Inflammatory macrophage (primary cell): ENCODE results near the gene PMIS2.

Source experiments
- DNase-seq, 2 donors: peaks; one replicate each; pipeline ENCODE4 v3.0.0-alpha.2; 2020 to 2022

The PMIS2 gene

DNA sequence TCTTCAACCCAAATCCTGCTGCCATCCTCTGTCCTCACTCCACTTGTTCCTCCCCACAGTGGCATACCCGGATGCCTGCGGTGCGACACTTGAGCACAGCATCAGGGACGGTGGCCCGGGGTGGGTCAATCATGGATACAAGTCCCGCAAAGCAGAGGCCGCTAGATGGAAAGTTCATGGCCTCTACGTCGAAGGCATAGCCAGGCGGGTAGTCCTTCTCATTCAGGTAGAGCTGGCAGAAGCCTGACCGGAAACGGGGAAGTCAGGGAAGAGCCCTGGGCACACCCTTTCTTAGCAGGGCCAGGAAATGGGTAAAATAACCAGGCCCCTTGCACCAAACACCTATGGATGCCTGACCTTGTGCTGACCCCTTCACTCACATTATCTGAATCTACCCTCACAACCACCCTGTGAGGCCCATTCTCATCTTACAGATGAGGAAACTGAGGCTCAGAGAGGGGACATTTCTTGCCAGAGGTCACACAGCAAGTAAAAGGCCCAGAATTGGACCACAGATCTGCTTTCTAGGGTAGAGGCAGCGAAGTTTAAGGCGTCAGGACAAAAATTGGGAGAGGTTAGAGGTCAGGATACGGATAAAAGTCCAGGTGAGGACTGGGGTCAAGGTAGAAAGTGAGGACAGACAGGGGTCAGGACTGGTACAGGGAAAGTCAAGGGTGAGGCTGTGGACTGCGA is 29.0 kb upstream of the PMIS2 start:
- no peak for DNase-seq

- peak; percentile 3 to 20 for DNase-seq
Measured at GRCh38 chr19:35557539-35558399, 28.2 kb upstream of the PMIS2 start.

- no peak for DNase-seq
Measured at GRCh38 chr19:35558400-35559280, 27.3 kb upstream of the PMIS2 start.

DNA sequence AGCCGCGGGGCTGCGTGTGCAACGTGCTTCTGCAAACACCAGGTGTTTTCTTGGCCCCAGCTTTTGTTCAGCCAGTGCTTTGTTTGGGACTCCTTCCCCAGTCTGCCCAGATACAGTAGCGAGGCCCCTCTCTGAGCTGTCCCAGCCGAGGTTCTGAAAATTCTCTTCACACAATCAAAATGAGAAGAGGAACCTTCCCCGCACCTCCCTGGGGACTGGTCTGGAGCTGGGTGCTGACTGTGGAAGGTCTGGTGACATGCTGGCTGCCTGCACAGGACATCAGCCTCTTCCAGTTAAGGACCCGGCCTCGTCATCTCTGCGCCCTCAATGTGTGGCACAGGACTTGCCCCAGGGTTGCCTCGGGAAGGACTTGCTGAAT is 26.7 kb upstream of the PMIS2 start:
- DNase-seq = no peak

DNA sequence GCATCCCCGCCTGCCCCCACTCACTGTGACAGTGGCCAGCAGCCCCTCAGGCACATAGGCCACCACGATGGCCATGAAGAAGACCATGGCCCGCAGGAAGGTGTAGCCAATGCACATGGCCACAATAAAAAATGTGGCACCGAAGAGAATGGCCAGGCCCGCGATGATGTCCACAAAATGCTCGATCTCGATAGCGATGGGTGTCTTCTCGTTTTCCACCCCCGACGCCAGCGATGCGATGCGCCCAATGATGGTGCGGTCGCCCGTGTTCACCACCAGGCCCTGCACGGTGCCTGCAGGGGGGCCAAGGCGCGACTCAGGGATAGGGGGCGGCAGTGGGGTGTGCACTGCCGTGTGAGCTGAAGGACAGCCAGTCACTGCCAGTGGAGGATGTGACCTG is 26.2 kb upstream of the PMIS2 start:
- no peak for DNase-seq

GRCh38 chr19:35560271-35560670 is 25.7 kb upstream of the PMIS2 start:
- DNase-seq = no peak

GRCh38 chr19:35560677-35561076 is 25.3 kb upstream of the PMIS2 start:
- DNase-seq = no peak

DNA sequence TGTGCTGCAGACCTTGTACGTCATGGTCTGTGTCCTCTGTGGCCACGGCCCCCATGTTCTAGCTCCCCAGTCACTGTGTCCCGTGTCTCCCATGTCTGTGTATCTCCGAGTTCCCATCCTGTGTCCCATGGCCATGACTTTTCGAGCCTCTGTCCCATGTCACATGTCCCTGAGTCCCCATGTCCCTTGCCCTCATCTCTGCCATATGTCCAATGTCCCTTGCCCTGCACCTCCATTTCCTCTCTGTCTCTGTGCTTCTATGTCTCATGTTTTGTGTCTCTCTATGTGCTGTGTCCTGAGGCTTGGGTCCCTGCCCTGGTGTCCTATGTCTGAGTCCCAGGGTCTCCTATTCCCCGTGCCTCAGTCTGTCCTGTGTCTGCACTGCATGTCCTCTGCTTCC is 24.5 kb upstream of the PMIS2 start:
- DNase-seq = no peak

DNA sequence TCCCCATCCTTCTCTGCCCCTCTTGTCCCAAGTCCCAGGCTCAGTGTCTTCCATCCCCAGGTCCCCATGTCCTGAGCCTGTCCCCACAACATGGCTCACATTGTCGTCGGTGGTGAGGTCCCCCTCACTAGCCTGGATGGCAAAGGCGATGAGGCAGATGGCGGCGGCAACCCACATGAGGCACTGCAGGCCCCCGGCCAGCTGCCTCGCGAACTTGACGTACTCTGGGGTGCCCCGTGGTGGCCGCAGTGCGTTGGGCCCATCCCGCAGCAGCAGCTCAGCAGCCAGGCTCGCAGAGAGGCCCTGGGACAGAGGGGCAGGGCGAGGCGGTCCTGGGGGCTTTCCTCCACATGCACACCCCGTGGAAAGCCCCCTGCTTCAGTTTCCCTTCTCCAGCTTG is 23.6 kb upstream of the PMIS2 start:
- DNase-seq = no peak

DNA sequence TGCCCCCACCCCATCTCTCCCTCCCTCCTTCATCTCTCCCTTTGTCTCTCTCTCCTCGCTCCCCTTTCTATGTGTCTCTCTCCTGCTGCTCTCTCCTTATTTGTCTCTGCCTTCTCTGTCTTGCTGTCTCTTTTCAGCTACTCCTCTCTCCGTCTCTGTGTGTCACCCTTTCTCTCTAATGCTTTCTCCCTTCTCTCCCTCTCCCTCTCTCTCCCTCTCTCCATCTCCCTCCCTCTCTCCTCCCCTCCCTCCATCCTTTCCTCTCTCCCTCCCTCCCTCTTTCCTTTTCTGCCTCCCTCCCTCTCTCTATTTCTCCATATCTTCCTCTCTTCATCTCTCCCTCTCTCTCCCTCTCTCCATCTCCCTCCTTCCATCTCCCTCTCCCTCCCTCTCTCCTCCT is 23.2 kb upstream of the PMIS2 start:
- no peak for DNase-seq

- DNase-seq = no peak
Measured at GRCh38 chr19:35563207-35563829, 22.7 kb upstream of the PMIS2 start, which contains the start of gene ATP4A. Gene ATP4A (minus strand): TSS chr19:35563658. CDS start chr19:35563629, 29 bp downstream.

GRCh38 chr19:35565016-35565856 is 20.7 kb upstream of the PMIS2 start:
- DNase-seq = no peak

DNA sequence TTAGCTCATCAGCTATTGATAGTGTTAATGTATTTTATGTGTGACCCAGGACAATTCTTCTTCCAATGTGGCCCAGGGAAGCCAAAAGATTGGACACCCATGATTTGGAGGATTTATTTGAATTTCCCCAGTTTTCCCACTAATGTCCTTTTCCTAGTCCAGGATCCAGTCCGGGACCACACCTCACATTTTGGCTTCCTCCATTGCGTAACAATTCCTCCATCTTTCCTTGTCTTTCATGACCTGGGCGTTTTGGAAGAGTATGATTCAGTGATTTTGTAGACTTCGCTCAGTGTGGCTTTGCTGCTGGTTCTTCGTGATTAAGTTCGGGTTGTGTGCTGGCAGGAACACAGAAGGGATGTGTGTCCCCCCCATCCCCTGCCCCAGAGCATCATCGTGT is 19.2 kb upstream of the PMIS2 start:
- no peak for DNase-seq

DNA sequence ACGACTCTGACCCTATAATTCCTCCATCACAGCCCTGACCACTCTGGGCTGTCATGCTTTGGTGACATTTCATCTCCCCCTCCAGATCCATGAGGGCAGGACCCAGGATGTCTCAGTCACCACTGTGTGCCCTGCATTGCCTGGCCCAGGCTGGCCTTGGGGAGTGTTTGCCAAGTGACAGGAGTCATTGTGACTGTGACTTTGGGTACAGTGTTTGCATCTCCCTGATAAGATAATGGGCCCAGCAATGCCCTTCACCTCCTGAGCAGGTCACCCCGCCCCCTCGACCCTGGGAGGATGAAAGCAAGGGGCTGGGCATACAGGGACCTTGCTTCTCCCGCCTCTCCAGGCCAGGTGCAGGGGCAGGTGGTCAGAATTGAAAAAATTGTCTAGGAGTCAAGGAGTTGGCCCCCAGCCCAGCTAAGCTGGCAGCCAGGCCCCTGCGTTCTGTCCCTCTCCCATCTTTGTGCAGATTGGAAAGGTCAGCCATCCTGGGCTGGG is 16.6 kb upstream of the PMIS2 start:
- no peak for DNase-seq

DNA sequence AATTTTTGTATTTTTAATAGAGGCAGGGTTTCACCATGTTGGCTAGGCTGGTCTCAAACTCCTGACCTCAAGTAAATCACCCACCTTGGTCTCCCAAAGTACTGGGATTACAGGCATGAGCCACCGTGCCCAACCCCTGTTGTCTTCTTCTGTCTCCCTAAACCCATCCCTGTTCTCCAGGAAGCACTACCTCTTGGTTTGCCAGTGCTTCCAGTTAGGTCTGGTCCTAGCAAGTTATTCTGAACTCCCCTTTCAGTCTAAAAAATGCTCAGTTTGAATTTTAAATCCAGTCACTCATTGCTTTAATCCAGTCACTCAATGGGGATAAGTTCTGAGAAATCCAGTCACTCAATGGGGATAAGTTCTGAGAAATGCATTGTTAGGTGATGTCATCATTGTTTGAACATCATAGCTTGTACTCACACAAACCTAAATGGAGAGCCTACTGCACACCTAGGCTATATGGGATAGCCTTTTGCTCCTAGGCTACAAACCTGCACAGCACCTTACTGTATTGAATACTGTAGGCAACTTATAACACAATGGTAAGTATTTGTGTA is 14.5 kb upstream of the PMIS2 start:
- no peak for DNase-seq

DNA sequence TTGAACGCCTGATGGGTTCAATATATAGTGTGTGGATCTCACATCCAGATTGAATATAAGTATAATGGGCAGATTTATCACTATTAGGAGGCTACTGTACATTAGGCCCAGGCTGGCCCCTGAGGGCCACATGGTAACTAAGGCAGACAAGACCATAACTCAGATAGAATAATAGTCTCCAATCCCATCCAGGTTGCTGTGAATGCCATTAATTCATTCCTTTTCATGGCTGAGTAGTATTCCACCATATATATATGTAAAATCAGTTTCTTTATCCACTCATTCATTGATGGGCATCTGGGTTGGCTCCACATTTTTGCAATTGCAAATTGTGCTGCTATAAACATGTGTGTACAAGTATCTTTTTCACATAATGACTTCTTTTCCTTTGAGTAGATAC is 8.1 kb upstream of the PMIS2 start:
- no peak for DNase-seq

GRCh38 chr19:35578707-35579106 is 7.3 kb upstream of the PMIS2 start:
- no peak for DNase-seq

GRCh38 chr19:35582760-35583159 is 3.2 kb upstream of the PMIS2 start:
- no peak for DNase-seq

- no peak for DNase-seq
Measured at GRCh38 chr19:35587321-35587720, 1.3 kb downstream of the PMIS2 start.

DNA sequence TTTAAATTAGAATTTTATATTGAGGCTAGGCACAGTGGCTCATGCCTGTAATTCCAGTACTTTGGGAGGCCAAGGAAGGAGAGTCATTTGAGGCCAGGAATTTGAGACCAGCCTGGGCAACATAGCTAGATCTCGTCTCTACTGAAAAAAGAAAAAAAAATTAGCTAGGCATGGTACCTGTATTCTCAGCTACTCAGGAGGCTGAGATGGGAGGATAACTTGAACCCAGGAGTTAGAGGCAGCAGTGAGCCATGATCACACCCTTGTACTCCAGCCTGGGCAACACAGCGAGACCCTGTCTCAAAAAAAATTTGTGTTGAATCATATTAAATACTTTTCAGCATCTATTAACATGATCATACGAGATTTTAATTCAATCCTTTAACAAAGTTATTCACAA is 4.9 kb downstream of the PMIS2 start:
- no peak for DNase-seq

DNA sequence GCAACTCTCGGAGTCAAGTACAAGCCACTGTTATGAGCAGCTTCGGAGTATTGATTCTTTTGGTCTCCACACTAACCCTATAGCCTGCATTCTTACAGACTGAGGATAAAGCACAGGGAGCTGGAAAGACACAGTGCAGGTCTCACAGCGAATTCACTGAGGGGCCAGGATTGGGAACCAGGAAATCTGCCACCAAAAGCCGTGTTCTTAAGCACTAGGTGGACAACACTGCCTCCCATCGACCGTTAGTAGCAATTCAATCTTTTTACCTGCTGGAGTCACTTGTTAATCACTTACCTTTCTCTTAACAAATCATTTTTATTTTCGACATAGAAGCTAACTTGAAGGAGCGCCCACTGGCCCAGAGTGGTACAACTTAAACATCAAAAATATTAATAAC is 6.3 kb downstream of the PMIS2 start:
- DNase-seq = peak; percentile 9 to 47
